ENCODE results near the gene PSENEN.

Gene PSENEN, protein sequence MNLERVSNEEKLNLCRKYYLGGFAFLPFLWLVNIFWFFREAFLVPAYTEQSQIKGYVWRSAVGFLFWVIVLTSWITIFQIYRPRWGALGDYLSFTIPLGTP

GRCh38 chr19:35745328-35746086 is at the start of gene PSENEN, which contains the start of gene U2AF1L4:
Gene PSENEN, plus strand, starts transcription at chr19:35745651. Its CDS starts 280 bp downstream, at chr19:35745931.
Gene U2AF1L4, minus strand, starts transcription at chr19:35745418. Its CDS starts 27 bp downstream, at chr19:35745391.
- DNase-seq = peak; percentile 96

GRCh38 chr19:35695895-35696422 is 49.5 kb upstream of the PSENEN start:
- no peak for DNase-seq

- DNase-seq = no peak
Observed at GRCh38 chr19:35696835-35697234, 48.6 kb upstream of the PSENEN start.

DNA sequence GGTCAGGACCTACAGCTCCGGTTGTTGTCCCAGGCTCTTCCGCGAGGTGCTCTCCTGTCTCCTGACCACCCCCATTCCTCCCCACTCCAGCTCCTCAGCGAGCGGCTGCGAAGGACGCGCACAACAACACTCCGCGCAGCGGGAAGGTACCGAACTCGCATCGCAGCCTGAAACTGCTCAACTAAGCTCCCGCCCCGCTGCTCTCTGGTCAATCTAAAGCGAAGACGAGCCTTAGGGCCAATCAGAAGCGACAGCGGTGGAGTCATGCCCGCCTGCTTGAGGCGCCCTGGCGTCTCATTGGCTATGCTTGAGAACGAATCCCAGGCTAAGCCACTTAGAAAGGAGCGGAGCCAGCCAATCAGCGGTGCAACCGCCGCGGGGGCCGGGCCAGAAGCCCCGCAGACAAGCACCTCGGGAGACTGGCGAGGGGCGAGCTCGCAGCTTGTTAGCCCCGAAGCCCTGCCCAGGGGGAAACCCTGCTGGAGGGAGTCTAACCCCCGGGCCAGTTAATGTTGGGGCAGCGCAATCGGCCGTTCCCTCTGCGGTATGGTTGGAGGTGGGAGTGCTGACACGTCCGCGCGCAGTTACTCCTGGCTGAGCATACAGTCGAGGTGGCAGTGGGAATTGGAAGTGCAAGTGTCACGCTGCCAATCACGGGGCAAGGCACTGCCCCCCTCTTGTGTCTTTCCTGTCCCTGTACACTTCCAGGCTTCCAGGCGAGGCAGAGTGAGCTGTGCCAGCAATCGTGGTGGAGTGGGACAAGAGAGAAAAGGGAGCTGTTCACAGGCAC is 43.0 kb upstream of the PSENEN start:
- DNase-seq = peak; percentile 94

- no peak for DNase-seq
Observed at GRCh38 chr19:35703343-35703742, 42.1 kb upstream of the PSENEN start.

GRCh38 chr19:35704218-35704617 is 41.2 kb upstream of the PSENEN start, which contains the start of gene ZBTB32:
Gene ZBTB32, plus strand, starts transcription at chr19:35704558. Its CDS starts 10,069 bp downstream, at chr19:35714627.
- DNase-seq = no peak

- DNase-seq = no peak
Observed at GRCh38 chr19:35708391-35708790, 37.1 kb upstream of the PSENEN start.

DNA sequence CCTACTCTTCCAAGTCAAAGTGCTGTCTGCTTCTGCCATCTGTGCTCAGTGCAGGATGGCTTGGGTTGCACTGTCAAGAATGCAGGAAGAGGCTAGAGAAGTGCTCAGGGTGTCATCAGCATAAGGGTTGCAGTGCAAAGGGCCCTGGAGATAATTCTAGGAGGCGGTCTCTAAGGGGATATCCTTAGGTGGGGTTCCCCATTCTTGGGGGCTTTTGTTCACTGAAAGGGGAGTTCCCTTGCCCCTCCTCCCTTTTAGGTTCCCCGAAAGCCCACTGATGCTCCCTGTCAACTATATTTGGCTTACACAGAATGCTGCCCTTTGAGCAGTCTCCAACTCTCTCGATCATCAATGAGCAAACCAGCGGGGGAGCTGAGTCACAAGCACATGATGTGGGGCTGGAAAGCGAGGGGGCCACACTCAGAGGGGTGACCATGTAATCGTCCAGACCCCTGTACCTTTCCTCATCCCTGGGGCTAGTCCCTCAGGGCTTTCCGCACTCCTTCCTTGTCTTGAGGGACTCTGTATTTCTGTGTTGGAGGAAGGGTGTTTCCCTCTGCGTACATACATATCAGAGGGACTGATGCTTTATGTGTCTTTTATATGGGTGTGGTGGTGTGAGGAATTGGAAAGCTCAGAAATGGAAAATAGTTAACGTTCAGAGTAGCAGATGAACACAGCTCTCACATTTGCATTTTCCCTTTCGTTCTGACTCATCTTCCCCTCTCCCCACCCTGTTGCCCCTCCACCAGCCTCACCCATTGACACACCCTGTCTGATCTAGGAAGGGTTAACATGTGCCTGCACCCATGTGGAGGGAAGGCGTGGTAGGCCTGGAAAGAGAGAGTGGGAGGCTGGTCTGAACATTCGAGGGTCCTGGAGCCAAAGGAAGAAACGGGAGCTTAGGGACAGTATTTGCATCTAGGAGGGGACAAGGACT is 34.4 kb upstream of the PSENEN start:
- DNase-seq = peak; percentile 69

DNA sequence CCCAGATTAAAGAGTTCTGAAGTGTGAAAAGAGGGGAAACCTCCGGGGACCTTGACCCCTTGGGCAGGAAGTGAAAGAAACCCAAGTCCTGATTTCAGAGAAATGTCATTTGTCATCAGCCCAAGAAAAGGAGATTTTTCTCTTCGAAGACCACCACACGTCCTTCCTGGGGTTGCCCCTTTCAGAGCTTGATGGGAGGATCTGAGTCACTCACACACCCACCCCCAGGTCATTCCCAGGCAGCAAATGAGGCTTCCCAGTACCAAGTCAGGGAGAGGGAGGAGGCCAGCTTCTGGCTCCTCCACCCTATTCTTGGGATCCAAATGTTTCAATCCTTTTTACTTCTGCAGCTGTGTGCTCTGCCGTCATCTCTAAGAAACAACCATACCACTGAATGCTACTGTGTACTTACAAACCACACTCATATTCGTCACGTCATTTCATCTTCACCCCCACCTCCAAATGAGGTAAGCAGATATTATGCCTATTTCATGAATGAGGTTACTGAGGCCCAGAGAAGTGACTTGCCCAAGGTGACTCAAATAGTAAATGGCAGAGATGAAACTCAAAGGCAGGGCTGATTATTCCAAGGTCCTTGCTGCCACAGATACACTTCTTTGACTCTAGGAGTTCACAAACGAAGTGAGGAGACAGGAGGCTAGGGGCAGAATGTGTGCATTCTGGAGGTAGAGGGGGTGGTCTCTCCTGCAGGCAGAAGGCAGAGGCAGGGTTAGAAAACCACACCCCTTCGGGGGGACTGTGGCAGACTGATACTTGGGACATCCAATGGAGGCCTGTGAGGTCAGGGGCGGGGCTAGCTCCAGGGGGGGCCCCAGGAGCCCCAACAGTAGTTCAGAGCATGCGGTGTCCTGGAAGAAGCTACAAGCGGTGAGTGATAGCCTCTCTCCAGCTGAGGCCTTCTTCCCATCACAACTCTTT is 32.6 kb upstream of the PSENEN start:
- peak; percentile 67 for DNase-seq

GRCh38 chr19:35713506-35713850 is 32.0 kb upstream of the PSENEN start:
- no peak for DNase-seq

DNA sequence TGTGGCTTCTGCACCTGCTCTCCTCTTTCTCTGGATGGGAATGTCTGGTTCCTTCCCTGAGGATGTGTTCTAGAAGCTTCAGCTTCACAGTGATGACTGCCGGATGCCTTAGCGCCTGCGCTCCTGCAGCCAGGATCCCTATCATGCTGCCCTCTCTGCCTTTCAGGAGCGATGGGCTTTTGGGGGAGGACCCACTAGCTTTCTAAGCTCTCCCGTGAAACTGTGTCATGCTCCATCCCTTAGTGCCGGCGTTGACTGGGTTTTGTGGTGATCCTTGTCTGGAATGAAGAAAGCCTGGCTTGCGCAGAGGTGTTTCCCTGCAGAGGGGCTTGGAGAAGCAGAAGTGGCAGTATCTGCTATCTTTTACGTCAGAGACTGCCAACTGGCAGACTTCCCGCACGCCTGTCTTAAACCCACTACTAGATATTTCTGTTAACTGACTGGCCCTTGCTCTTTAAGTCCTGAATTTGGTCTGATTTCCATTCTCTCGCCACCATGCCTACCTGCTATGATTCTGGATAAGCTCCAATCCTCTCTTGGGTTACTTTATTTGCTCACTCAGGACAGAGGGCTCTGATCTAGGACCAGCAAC is 31.5 kb upstream of the PSENEN start:
- no peak for DNase-seq

GRCh38 chr19:35714601-35715354 is 30.7 kb upstream of the PSENEN start:
- no peak for DNase-seq

GRCh38 chr19:35715355-35715809 is 30.1 kb upstream of the PSENEN start:
- DNase-seq = no peak

DNA sequence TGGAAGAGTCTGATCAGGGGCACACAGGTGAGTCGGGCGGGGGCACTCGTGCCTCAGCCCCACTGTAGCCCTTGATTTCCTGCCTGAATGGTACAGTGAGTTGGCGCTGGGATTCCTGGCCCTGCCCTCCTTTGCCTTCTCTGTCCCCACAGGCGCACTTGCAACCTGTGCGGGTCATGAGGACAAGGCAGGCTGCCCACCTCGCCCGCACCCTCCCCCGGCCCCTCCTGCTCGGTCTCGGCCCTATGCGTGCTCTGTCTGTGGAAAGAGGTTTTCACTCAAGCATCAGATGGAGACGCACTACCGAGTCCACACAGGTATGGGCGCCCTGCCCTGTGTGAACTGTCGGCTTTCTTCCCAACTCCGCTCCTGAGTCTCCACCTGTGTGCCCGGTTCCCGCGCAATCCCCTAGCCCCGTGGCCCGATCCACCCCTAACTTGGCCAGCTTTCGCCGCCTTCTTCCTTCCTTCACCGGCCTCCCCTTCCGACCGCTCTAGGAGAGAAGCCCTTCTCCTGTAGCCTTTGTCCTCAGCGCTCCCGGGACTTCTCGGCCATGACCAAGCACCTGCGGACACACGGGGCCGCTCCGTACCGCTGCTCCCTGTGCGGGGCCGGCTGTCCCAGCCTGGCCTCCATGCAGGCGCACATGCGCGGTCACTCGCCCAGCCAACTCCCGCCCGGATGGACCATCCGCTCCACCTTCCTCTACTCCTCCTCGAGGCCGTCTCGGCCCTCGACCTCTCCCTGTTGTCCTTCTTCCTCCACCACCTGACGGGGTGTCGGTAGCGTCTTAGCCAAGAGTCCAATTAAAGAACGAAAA is 29.3 kb upstream of the PSENEN start:
- peak; percentile 21 for DNase-seq

DNA sequence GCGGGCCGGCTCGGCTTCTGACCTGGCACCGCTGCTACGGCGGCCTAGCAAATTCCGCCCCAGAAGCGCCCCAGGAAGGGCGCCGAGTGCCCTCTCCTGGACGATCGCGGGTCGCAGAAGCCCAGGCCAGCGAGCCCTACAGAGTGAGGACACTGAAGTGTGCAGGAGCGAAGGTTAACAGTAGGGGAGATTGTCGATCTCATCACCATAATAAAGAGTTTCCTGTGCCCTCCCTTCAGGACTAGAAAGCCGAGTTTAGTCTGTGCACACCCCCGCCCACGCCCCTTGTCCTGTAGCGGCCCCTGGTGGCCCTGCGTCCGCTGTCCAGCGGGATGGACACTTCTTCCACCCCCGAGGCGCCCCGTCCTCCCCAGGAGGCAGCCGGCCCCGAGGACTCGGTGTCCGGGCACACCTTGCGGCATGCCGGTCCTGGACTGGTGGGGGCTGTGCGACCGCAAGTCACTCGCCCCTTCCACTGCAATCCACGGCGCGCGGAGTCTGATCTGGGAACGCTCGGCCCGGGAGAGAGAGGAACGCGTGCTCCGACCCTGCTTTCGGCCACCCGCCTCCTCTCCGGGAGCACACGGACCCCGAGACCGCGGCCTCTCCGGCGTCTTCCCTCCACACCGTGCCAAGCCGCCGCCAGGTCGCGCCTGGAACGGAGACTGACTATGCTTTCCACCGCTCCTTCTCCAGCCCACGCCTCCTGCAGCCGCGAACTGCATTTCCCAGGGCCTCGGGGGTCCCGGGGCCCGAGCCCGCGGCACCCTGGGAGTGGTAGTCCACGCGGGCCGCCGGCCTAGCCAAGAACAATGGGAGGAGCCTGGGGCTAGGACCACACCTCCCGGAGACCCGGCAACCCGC is 28.4 kb upstream of the PSENEN start:
- DNase-seq = peak; percentile 98

GRCh38 chr19:35717665-35718344 is 27.6 kb upstream of the PSENEN start, which contains the start of gene KMT2B:
Gene KMT2B, plus strand, starts transcription at chr19:35718003. Its CDS starts 16 bp downstream, at chr19:35718019.
- DNase-seq = no peak

Data from activated naive CD4-positive, alpha-beta T cell treated with Interleukin-2 at 50 U/mL for 16 hours (primary cell).